OCI-LY7 (cell line): ENCODE measurements around the gene TXNL1.

Experiments
- EZH2phosphoT487 ChIP-seq: fragments of 200-600 bp; sonication (generic); IDR thresholded peaks from 2 replicates; pipeline ENCODE4 v1.6.1; 2018; ENCODE audit warnings: low read depth, borderline replicate concordance, mild to moderate bottlenecking, mixed run types, antibody characterized with exemption, low read length, moderate library complexity, mixed read lengths
- TF ChIP-seq, protein P1 (sequence below): fragments of 200-600 bp; sonication (generic); conservative IDR thresholded peaks from 2 replicates; pipeline ENCODE4 v1.5.1; 2014; ENCODE audit warnings: mild to moderate bottlenecking, antibody characterized with exemption, low read length, moderate library complexity, mixed read lengths

DNA sequence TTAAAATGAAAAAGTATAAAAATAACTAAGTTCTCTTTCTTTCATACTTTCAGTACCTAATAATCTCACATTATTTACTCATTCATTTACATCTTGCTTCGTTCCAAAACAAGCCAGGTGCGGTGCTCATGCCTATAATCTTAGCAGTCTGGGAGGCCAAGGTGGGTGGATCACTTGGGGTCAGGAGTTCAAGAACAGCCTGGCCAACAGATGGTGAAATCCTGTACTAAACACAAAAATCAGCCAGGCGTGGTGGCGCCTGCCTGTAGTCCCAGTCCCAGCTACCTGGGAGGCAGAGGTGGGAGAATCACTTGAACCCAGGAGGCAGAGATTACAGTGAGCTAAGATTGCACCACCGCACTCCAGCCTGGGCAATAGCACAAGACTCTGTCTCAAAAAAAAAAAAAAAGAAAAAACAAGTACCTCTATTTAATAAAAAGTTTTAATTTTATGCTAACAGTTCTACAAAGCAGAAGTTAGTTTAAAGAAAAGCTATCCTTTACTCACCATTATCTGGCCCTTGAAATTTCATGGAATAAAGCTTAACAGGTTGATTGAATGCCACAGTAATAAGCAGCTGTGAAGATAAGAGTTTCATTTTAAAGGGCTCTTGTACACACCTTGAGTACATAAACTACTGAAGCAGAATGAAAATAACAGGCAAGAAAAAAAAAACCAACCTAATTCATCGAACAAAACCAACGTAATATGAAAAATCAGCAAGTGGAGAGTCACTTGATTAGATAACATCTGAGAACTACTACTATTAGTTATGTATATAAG lies 22.5 kb downstream of the TXNL1 start:
- TF ChIP-seq, protein P1, sequence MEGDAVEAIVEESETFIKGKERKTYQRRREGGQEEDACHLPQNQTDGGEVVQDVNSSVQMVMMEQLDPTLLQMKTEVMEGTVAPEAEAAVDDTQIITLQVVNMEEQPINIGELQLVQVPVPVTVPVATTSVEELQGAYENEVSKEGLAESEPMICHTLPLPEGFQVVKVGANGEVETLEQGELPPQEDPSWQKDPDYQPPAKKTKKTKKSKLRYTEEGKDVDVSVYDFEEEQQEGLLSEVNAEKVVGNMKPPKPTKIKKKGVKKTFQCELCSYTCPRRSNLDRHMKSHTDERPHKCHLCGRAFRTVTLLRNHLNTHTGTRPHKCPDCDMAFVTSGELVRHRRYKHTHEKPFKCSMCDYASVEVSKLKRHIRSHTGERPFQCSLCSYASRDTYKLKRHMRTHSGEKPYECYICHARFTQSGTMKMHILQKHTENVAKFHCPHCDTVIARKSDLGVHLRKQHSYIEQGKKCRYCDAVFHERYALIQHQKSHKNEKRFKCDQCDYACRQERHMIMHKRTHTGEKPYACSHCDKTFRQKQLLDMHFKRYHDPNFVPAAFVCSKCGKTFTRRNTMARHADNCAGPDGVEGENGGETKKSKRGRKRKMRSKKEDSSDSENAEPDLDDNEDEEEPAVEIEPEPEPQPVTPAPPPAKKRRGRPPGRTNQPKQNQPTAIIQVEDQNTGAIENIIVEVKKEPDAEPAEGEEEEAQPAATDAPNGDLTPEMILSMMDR, result no peak
- no peak for TF ChIP-seq EZH2phosphoT487
